GM13977 (cell line): ENCODE data around the gene DEGS2.

ENCODE experiments used
- DNase-seq: peaks from one replicate; pipeline ENCODE4 v3.0.0; 2012; ENCODE audit warnings: low spot score
- CTCF ChIP-seq: IDR thresholded peaks from 2 replicates; pipeline ENCODE4 v1.5.1; 2012; ENCODE audit warnings: mild to moderate bottlenecking, control low read depth; ENCODE audit not compliant: insufficient read depth; ENCODE audit errors: extremely low read depth, missing control alignments
- in situ Hi-C: fragments of 300-500 bp; cut with MboI; formaldehyde crosslinking; loops from one replicate; pipeline ENCODE4 v1.12.0; 2022; ENCODE audit warnings: low sequenced_read_pairs, low pct_unique_long_range_greater_than_20kb, mixed read lengths, inconsistent platforms; ENCODE audit not compliant: unreplicated experiment

Gene DEGS2

GRCh38 chr14:100173353-100173752, 13.9 kb upstream of the DEGS2 start:
- no peak for DNase-seq
- no peak for TF ChIP-seq CTCF
- in situ Hi-C loops, result no loop called here

- in situ Hi-C loops, result no loop called here
- TF ChIP-seq CTCF, result no peak
- no peak for DNase-seq
These were observed 13.4 kb upstream of the DEGS2 start for GRCh38 chr14:100172811-100173210.

GRCh38 chr14:100170880-100171279, 11.4 kb upstream of the DEGS2 start:
- no peak for DNase-seq
- in situ Hi-C loops, result no loop called here
- no peak for TF ChIP-seq CTCF

GRCh38 chr14:100168506-100168905, 9.1 kb upstream of the DEGS2 start:
- no peak for TF ChIP-seq CTCF
- no peak for DNase-seq
- in situ Hi-C loops, result no loop called here

GRCh38 chr14:100165831-100166440, 6.5 kb upstream of the DEGS2 start:
- no peak for DNase-seq
- no peak for TF ChIP-seq CTCF
- in situ Hi-C loops, result no loop called here

GRCh38 chr14:100165376-100165775, 5.9 kb upstream of the DEGS2 start:
- no peak for TF ChIP-seq CTCF
- no peak for DNase-seq
- in situ Hi-C loops, result no loop called here

- in situ Hi-C loops, result no loop called here
- no peak for TF ChIP-seq CTCF
- no peak for DNase-seq
These were observed 1.1 kb upstream of the DEGS2 start for GRCh38 chr14:100160534-100160916.
